Peyer's patch (tissue), 4 donors: Measurements from ENCODE around the gene TMEM217.

Experiments
- POLR2A ChIP-seq, 2 donors: fragments of 450-650 bp; IDR thresholded peaks; one replicate each; pipeline ENCODE4 v1.5.1; 2017; ENCODE audit warnings: antibody characterized with exemption in 2 of 2, mild to moderate bottlenecking in 2 of 2, moderate library complexity in 2 of 2
- TF ChIP-seq, protein P1 (sequence below), 6 experiments: fragments of 450-650 bp in 4 of 6; fragments of 200-600 bp in 2 of 6; sonication (generic) in 1 of 6; IDR thresholded peaks; one replicate each; pipeline ENCODE4 v1.5.1; 2017 to 2019; ENCODE audit warnings: antibody characterized with exemption in 6 of 6, mild to moderate bottlenecking in 3 of 6, moderate library complexity in 1 of 6

DNA sequence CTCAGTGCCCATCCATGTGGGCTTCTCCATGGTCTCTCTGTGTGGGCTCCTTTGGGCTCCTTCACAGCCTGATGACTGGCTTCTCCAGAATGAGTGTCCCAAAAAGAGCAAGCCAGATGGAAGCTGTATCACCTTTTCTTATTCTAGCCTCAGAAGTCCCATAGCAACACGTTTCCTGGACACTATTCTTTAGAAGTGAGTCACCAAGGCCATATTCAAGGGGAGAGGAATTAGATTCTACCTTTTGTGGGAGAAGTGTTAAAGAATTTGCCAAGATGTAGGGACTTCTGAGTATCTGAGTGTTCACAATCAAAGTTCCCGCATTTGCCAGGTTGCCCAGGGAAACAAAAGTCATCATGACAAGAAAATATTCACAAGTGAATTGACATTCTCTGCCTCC is 21.0 kb downstream of the TMEM217 start:
- TF ChIP-seq, protein P1, sequence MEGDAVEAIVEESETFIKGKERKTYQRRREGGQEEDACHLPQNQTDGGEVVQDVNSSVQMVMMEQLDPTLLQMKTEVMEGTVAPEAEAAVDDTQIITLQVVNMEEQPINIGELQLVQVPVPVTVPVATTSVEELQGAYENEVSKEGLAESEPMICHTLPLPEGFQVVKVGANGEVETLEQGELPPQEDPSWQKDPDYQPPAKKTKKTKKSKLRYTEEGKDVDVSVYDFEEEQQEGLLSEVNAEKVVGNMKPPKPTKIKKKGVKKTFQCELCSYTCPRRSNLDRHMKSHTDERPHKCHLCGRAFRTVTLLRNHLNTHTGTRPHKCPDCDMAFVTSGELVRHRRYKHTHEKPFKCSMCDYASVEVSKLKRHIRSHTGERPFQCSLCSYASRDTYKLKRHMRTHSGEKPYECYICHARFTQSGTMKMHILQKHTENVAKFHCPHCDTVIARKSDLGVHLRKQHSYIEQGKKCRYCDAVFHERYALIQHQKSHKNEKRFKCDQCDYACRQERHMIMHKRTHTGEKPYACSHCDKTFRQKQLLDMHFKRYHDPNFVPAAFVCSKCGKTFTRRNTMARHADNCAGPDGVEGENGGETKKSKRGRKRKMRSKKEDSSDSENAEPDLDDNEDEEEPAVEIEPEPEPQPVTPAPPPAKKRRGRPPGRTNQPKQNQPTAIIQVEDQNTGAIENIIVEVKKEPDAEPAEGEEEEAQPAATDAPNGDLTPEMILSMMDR (IDR thresholded peaks at IDR 0.05), result no peak
- no peak for TF ChIP-seq POLR2A (IDR thresholded peaks at IDR 0.05)
